Endothelial cell of umbilical vein (primary cell): Measurements from ENCODE around the gene MSANTD3.

Experiments used
- EZH2 ChIP-seq: IDR thresholded peaks from 2 replicates; pipeline ENCODE4 v1.6.1; 2012; ENCODE audit warnings: borderline replicate concordance, low read depth, mild to moderate bottlenecking, moderate library complexity, low read length, inconsistent platforms; ENCODE audit not compliant: severe bottlenecking
- GATA2 ChIP-seq: IDR thresholded peaks from 2 replicates; pipeline ENCODE4 v1.7.0; 2011; ENCODE audit warnings: low read depth, mild to moderate bottlenecking, moderate library complexity, mixed read lengths, low read length; ENCODE audit not compliant: insufficient read length, insufficient read depth
- JUN ChIP-seq: IDR thresholded peaks from 2 replicates; pipeline ENCODE4 v1.6.1; 2011; ENCODE audit warnings: borderline replicate concordance, low read depth; ENCODE audit not compliant: insufficient read length, insufficient read depth
- POLR2A ChIP-seq: IDR thresholded peaks from 2 replicates; pipeline ENCODE4 v1.6.1; 2012; ENCODE audit warnings: low read depth, mild to moderate bottlenecking, control low read depth, low read length
- TF ChIP-seq, protein P1 (sequence below), 2 donors: IDR thresholded peaks; 1 replicate in 1 of 2; 2 replicates in 1 of 2; pipeline ENCODE4 v1.5.1; 2011; ENCODE audit warnings: low read length in 2 of 2, mild to moderate bottlenecking in 2 of 2, moderate library complexity in 2 of 2, control low read depth in 1 of 2, inconsistent platforms in 1 of 2, low read depth in 1 of 2; ENCODE audit not compliant: insufficient read depth in 1 of 2; ENCODE audit errors: extremely low read depth in 1 of 2

- TF ChIP-seq, protein P1, sequence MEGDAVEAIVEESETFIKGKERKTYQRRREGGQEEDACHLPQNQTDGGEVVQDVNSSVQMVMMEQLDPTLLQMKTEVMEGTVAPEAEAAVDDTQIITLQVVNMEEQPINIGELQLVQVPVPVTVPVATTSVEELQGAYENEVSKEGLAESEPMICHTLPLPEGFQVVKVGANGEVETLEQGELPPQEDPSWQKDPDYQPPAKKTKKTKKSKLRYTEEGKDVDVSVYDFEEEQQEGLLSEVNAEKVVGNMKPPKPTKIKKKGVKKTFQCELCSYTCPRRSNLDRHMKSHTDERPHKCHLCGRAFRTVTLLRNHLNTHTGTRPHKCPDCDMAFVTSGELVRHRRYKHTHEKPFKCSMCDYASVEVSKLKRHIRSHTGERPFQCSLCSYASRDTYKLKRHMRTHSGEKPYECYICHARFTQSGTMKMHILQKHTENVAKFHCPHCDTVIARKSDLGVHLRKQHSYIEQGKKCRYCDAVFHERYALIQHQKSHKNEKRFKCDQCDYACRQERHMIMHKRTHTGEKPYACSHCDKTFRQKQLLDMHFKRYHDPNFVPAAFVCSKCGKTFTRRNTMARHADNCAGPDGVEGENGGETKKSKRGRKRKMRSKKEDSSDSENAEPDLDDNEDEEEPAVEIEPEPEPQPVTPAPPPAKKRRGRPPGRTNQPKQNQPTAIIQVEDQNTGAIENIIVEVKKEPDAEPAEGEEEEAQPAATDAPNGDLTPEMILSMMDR (IDR thresholded peaks at IDR 0.05; ENCODE audit: extremely low read depth in 1 of 2, insufficient read depth in 1 of 2, low read depth in 1 of 2, low read length in 2 of 2): no peak
- TF ChIP-seq POLR2A (no peak), GATA2 (no peak), JUN (no peak), EZH2 (no peak)
Measured at GRCh38 chr9:100394816-100395215, 32.1 kb upstream of the MSANTD3 start.
